ENCODE measurements around the gene PRKCB. TPM values are rescaled to one million over a fixed set of nuclear protein-coding genes. Genes with fewer than 3 reads are reported as not detected.

Gene PRKCB
- total RNA-seq, 1 experiment from 2014 or later: not detected

DNA sequence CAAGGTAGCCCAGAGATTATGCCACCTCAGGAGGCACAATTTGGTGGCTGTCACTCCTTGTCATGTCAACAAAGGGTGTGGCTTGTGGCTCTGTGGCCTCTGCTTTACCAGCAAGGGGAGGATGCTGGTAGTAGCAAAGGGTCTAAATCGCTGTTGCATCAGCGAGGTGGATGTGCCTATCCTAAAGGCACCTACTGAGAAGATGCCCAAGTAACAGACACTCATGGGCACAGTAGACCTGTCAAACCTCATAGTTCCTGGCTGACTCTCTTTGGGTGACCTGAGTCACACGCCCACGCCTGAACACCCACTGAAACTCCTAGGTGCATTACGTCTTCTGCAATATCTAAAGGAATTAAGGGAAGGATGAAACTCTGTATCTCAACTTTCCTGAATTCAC, 139.5 kb downstream of the PRKCB start:
- TF ChIP-seq, protein P1, sequence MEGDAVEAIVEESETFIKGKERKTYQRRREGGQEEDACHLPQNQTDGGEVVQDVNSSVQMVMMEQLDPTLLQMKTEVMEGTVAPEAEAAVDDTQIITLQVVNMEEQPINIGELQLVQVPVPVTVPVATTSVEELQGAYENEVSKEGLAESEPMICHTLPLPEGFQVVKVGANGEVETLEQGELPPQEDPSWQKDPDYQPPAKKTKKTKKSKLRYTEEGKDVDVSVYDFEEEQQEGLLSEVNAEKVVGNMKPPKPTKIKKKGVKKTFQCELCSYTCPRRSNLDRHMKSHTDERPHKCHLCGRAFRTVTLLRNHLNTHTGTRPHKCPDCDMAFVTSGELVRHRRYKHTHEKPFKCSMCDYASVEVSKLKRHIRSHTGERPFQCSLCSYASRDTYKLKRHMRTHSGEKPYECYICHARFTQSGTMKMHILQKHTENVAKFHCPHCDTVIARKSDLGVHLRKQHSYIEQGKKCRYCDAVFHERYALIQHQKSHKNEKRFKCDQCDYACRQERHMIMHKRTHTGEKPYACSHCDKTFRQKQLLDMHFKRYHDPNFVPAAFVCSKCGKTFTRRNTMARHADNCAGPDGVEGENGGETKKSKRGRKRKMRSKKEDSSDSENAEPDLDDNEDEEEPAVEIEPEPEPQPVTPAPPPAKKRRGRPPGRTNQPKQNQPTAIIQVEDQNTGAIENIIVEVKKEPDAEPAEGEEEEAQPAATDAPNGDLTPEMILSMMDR (IDR thresholded peaks at IDR 0.05; ENCODE audit: unreplicated experiment): no peak
- no peak for DNase-seq
- H3K27me3 Mint-ChIP-seq (ENCODE audit: unreplicated experiment): peaks cover 87% of the 10 kb centered on the region
- no peaks in the 10 kb centered on the region for H3K36me3 Mint-ChIP-seq (ENCODE audit: insufficient read depth, unreplicated experiment)
- no peaks in the 10 kb centered on the region for H3K9me3 Mint-ChIP-seq (ENCODE audit: low read depth, unreplicated experiment)
- no peaks in the 10 kb centered on the region for H3K4me1 Mint-ChIP-seq (ENCODE audit: low read depth, unreplicated experiment)
- BruUV-seq (replicated peaks): no TSS peak
- no peak overlapping the region for H3K27ac Mint-ChIP-seq (ENCODE audit: unreplicated experiment)
- intact Hi-C loops (cut with micrococcal nuclease; ENCODE audit: unreplicated experiment): no loop called here
- CTCF ChIA-PET: no interaction called here
- no peak overlapping the region for H3K4me3 Mint-ChIP-seq (ENCODE audit: low read depth, unreplicated experiment)

DNA sequence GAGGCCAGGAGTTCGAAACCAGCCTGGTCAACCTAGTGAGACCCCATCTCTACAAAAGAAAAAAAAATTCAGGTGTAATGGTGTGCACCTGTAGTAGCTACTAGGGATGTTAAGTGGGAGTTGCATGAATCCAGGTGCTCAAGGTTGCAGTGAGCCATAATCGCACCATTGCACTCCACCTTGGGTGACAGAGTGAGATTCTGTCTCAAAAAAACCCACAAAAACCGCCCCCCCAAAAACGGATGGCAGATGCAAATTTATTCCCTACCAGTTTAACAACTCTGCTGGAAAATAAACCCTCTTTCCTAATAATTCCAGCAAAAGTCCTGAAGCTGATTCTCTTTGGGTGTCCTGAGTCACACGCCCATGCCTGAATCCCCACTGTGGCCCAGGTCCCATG, 140.3 kb downstream of the PRKCB start:
- CTCF ChIA-PET: no interaction called here

DNA sequence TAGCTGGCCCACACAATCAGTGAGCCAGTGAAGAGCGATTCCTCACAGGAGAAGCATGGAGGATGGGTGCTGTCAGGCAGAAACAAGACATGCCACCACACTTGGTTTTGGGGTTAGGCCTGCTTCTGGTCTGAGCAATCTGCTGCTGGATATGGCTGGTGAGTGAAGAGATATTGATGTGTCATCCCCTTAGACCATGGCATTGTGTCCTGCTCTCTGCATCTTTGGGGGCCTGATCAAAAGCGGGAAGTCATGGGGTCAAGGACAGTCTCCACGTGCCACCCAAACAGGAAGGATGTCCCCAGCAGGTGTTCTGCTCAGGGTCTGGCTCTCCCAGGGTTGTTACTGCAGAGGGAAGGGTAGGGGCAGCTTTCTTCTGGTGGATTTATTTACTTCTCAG, 140.7 kb downstream of the PRKCB start:
- peaks cover 87% of the 10 kb centered on the region for H3K27me3 Mint-ChIP-seq (ENCODE audit: unreplicated experiment)
- no peaks in the 10 kb centered on the region for H3K4me1 Mint-ChIP-seq (ENCODE audit: low read depth, unreplicated experiment)
- BruUV-seq (replicated peaks): no TSS peak
- H3K9me3 Mint-ChIP-seq (ENCODE audit: low read depth, unreplicated experiment): peaks cover 3% of the 10 kb centered on the region
- intact Hi-C loops (cut with micrococcal nuclease; ENCODE audit: unreplicated experiment): no loop called here
- H3K27ac Mint-ChIP-seq (ENCODE audit: unreplicated experiment): no peak overlapping the region
- CTCF ChIA-PET: no interaction called here
- TF ChIP-seq, protein P1 (IDR thresholded peaks at IDR 0.05; ENCODE audit: unreplicated experiment): no peak
- H3K4me3 Mint-ChIP-seq (ENCODE audit: low read depth, unreplicated experiment): no peak overlapping the region
- no peaks in the 10 kb centered on the region for H3K36me3 Mint-ChIP-seq (ENCODE audit: insufficient read depth, unreplicated experiment)
- DNase-seq: no peak

More for the DNA sequence above, 140.3 kb downstream of the PRKCB start:
- intact Hi-C loops (cut with micrococcal nuclease; ENCODE audit: unreplicated experiment): no loop called here
- Mint-ChIP-seq H3K4me1 (ENCODE audit: low read depth, unreplicated experiment) (no peaks in the 10 kb centered on the region), H3K36me3 (ENCODE audit: insufficient read depth, unreplicated experiment) (no peaks in the 10 kb centered on the region), H3K9me3 (ENCODE audit: low read depth, unreplicated experiment) (peaks cover 1% of the 10 kb centered on the region), H3K27ac (ENCODE audit: unreplicated experiment) (no peak overlapping the region), H3K4me3 (ENCODE audit: low read depth, unreplicated experiment) (no peak overlapping the region), H3K27me3 (ENCODE audit: unreplicated experiment) (peaks cover 87% of the 10 kb centered on the region)
- DNase-seq: no peak
- TF ChIP-seq, protein P1 (IDR thresholded peaks at IDR 0.05; ENCODE audit: unreplicated experiment): no peak
- BruUV-seq (replicated peaks): no TSS peak

DNA sequence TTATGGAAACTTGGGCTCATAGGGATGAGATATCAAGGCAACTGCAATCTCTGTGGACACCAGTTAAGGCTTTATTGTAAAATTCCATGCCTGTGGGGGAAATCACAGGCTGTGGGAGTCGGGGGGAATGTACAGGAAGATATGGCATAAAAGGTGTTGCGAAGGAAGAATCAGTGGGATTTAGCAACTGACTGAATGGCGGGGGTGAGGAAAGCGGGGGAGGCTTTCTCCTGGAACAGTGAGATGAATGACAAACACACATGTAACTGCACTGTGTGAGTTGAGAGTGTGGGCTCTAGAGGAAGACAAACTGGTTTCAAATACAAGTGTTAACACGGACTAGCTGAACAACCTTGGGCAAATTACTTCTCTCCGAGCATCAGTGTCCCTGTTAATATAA, 143.7 kb downstream of the PRKCB start:
- CTCF ChIA-PET: no interaction called here
- H3K9me3 Mint-ChIP-seq (ENCODE audit: low read depth, unreplicated experiment): peaks cover 3% of the 10 kb centered on the region
- H3K27me3 Mint-ChIP-seq (ENCODE audit: unreplicated experiment): peaks cover 79% of the 10 kb centered on the region
- TF ChIP-seq, protein P1 (IDR thresholded peaks at IDR 0.05; ENCODE audit: unreplicated experiment): no peak
- no peaks in the 10 kb centered on the region for H3K36me3 Mint-ChIP-seq (ENCODE audit: insufficient read depth, unreplicated experiment)
- BruUV-seq (replicated peaks): no TSS peak
- DNase-seq: no peak
- no peak overlapping the region for H3K4me3 Mint-ChIP-seq (ENCODE audit: low read depth, unreplicated experiment)
- H3K27ac Mint-ChIP-seq (ENCODE audit: unreplicated experiment): no peak overlapping the region
- intact Hi-C loops (cut with micrococcal nuclease; ENCODE audit: unreplicated experiment): no loop called here
- H3K4me1 Mint-ChIP-seq (ENCODE audit: low read depth, unreplicated experiment): no peaks in the 10 kb centered on the region
